GM15510 (cell line): Measurements from ENCODE around the gene CT47B1.
"Not testable (repeated sequence)": the region's sequence is repeated elsewhere in the genome, so short reads cannot be mapped to it uniquely, and the experiment has no call there.

Experiments
- POLR2A ChIP-seq: IDR thresholded peaks from 3 replicates; pipeline ENCODE4 v1.6.1; 2011; ENCODE audit warnings: borderline replicate concordance; ENCODE audit not compliant: insufficient read length; ENCODE audit errors: extremely low read depth

Gene CT47B1

GRCh38 chrX:120875766-120876165 lies at the start of gene CT47B1:
Gene CT47B1 (minus strand): TSS chrX:120875866. CDS start chrX:120875670, 196 bp downstream.
- not testable (repeated sequence) for TF ChIP-seq POLR2A

GRCh38 chrX:120874678-120875557 lies 748 bp downstream of the CT47B1 start:
- no peak for TF ChIP-seq POLR2A

GRCh38 chrX:120857240-120857639 lies 18.4 kb downstream of the CT47B1 start:
- no peak for TF ChIP-seq POLR2A

GRCh38 chrX:120840827-120841226 lies 34.8 kb downstream of the CT47B1 start:
- no peak for TF ChIP-seq POLR2A

- no peak for TF ChIP-seq POLR2A
These were observed 36.2 kb downstream of the CT47B1 start for GRCh38 chrX:120839491-120839890.

- no peak for TF ChIP-seq POLR2A
These were observed 50.5 kb downstream of the CT47B1 start for GRCh38 chrX:120825146-120825545.

GRCh38 chrX:120824021-120824420 lies 51.6 kb downstream of the CT47B1 start:
- TF ChIP-seq POLR2A = no peak

GRCh38 chrX:120823556-120823955 lies 52.1 kb downstream of the CT47B1 start:
- no peak for TF ChIP-seq POLR2A
